Activated CD8-positive, alpha-beta memory T cell treated with anti-CD3 and anti-CD28 coated beads, Interleukin-2, amount 10 ng/mL, durations not matched to agents 7 days and 5 days (primary cell): Measurements from ENCODE around the gene PDK2. TPM values are rescaled to one million over a fixed set of nuclear protein-coding genes. Genes with fewer than 3 reads are reported as not detected.

ENCODE experiments used
- ATAC-seq: fragments of 150-1000 bp; cut with Tn5 transposase; one replicate; pipeline ENCODE4 v1.10.0; 2021; ENCODE audit warnings: moderate library complexity
- CTCF ChIA-PET: fragments of 350-600 bp; sonication (Branson Sonifier 250); formaldehyde crosslinking; loops from one replicate; lab custom pipeline; 2021; ENCODE audit warnings: antibody characterized with exemption; lab: Charles Lee
- DNase-seq: peaks from one replicate; pipeline ENCODE4 v3.0.0-alpha.2; 2020
- H3K27ac Mint-ChIP-seq: one replicate; pipeline ENCODE4 v1.8.0; 2021; ENCODE audit warnings: mild to moderate bottlenecking, mixed read lengths
- H3K27me3 Mint-ChIP-seq: one replicate; pipeline ENCODE4 v1.8.0; 2021; ENCODE audit warnings: mixed read lengths
- H3K36me3 Mint-ChIP-seq: one replicate; pipeline ENCODE4 v1.8.0; 2021; ENCODE audit warnings: mild to moderate bottlenecking, mixed read lengths
- H3K4me1 Mint-ChIP-seq: one replicate; pipeline ENCODE4 v1.8.0; 2021; ENCODE audit warnings: mixed read lengths
- H3K4me3 Mint-ChIP-seq: one replicate; pipeline ENCODE4 v1.8.0; 2021; ENCODE audit warnings: mild to moderate bottlenecking, moderate library complexity, mixed read lengths
- H3K9me3 Mint-ChIP-seq: one replicate; pipeline ENCODE4 v1.8.0; 2022; ENCODE audit warnings: low read depth, mixed read lengths
- total RNA-seq, 2 experiments: library from RNA; stranded (reverse); gene quantifications; one replicate each; pipeline ENCODE4 v1.2.3, GENCODE V29; 2021

The PDK2 gene
- 10 to 100 TPM; 13.6 to 20.9 TPM for total RNA-seq

DNA sequence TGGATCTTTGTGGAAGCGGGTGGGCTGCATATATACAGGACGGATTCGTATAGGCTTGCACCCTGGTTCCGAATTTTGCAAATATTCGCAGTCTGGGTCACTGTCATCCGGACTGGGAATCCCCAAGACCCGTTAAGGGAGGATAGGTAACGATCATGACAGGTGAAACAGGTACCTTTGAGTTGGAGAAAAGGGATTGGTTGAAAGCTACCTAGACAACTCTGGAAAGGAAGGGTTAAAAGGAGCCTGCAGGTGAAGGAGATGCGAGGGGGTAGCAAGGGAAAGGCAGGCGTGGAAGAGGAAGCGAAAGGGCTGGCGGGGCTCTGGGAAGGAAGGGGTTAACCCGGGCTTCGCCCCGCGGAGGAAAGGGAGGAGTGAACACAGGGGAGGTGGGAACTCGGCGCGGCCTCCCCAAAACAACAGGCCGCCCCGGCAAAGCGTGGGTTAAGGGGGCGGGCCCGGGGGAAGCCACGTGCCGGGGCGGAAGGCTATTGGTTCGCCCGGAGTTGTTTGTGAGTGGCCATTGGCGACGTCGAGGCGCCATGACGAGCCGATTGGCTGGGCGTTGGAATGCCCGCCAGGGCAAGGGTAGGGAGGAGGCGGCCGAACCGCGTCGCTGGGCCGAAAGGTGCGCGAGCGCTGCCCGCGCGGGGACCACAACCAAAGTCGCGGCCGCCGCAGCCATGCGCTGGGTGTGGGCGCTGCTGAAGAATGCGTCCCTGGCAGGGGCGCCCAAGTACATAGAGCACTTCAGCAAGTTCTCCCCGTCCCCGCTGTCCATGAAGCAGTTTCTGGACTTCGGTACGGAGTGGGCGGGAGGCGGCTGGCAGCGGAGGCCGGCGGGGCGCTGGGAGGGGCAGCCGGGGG, at the start of gene PDK2:
TSS of gene PDK2 (plus strand) at position 599 of the 867 bp plus-strand sequence. CDS start at position 684, 85 bp downstream.
- peak within 1 kb of the TSS; percentile 96 for H3K4me3 Mint-ChIP-seq
- peak within 1 kb of the TSS; percentile 91 for H3K27ac Mint-ChIP-seq
- DNase-seq = peak; percentile 98
- H3K9me3 Mint-ChIP-seq = no peaks in the 10 kb centered on the region
- peak; percentile 96 for ATAC-seq
- H3K27me3 Mint-ChIP-seq = no peaks in the 10 kb centered on the region
- CTCF ChIA-PET = interaction anchor here (0.7 to 6.7 kb wide), 59 partner anchors 7 to 538 kb away, joined by 3 to 58 read pairs (median 5); partner anchors contain the start of genes ITGA3, PPP1R9B, SAMD14 and SGCA
- H3K4me1 Mint-ChIP-seq = peaks cover 24% of the 10 kb centered on the region
- H3K36me3 Mint-ChIP-seq = no peaks in the 10 kb centered on the region

DNA sequence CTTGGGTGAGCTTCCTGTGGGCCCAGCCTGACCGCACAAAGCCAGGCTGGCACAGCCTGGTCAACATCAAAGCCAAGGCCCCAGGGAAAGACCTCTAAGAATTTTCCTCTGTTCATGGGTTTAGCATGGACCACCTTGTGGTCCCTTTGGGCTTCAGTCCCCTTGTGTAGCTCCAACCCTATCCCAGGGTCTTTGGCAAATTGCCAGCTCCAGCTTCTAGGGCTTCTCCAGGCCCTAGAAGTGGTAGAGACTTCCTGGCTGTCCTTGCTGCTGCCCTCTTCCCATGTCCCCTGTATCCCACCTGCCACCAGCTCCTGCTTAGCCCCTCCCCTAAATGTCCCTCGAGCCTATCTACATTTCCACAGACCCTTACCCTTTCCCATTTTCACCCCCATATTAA, 49.0 kb upstream of the PDK2 start:
- Mint-ChIP-seq H3K27ac (no peak overlapping the region), H3K27me3 (peaks cover 15% of the 10 kb centered on the region), H3K36me3 (no peaks in the 10 kb centered on the region), H3K4me3 (no peak overlapping the region), H3K9me3 (no peaks in the 10 kb centered on the region), H3K4me1 (peaks cover 22% of the 10 kb centered on the region)
- CTCF ChIA-PET = interaction anchor here (0.7 to 1.2 kb wide), 4 partner anchors 9 to 49 kb away, joined by 3 to 6 read pairs (median 3); partner anchors contain the start of genes ITGA3 and PDK2
- DNase-seq (no peak), ATAC-seq (no peak)

DNA sequence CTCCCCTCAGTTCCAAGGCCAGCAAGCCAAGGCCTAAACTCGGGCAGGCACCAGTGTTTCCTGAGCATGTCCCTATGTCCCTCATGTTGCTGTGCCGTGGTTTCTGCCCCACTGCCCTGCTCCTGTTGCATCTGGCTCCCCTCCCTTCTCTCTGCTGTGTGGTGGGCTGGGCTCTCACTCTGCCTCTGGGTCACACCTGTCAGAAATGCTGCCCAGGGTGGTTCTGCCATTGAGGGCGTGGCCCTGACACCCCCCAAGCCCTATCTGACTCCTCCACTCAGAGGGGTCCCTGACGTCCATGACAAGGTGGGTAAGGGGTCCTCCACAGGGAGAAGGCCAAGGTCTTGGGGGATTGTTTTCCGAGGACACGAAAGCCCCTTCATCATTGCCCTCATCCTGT, 48.5 kb upstream of the PDK2 start:
- Mint-ChIP-seq H3K27ac (no peak overlapping the region), H3K36me3 (no peaks in the 10 kb centered on the region), H3K27me3 (peaks cover 13% of the 10 kb centered on the region), H3K4me1 (peaks cover 27% of the 10 kb centered on the region), H3K4me3 (no peak overlapping the region), H3K9me3 (no peaks in the 10 kb centered on the region)
- ATAC-seq (no peak), DNase-seq (no peak)
- CTCF ChIA-PET = interaction anchor here (0.7 to 1.4 kb wide), 5 partner anchors 9 to 48 kb away, joined by 3 to 6 read pairs (median 3); partner anchors contain the start of genes ITGA3 and PDK2

DNA sequence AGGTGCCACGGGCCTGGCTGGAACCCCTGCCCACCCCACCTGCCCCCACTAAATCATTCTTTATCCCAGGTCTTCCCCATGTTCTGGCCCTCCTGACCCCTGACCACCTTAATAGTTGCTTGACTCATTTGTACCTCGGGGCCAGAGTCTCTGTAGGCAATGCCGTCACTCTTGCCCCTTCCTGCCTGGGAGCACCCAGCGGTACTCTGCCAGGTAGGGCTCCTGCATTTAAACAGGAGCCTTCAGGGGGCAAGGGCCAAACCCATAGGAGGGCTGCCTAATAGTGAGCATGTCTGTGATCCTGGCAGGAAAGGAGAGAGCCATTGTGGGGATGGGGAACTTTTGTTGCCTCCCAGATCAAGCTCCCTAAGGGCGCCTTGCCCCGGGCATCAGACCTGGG, 48.1 kb upstream of the PDK2 start:
- no peak overlapping the region for H3K4me3 Mint-ChIP-seq
- DNase-seq (no peak), ATAC-seq (no peak)
- no peak overlapping the region for H3K27ac Mint-ChIP-seq
- H3K27me3 Mint-ChIP-seq = peaks cover 9% of the 10 kb centered on the region
- CTCF ChIA-PET = interaction anchor here (1.0 to 1.4 kb wide), 3 partner anchors 10 to 49 kb away, joined by 3 to 7 read pairs (median 6); partner anchors contain the start of gene ITGA3
- no peaks in the 10 kb centered on the region for H3K9me3 Mint-ChIP-seq
- H3K36me3 Mint-ChIP-seq = no peaks in the 10 kb centered on the region
- peaks cover 31% of the 10 kb centered on the region for H3K4me1 Mint-ChIP-seq

DNA sequence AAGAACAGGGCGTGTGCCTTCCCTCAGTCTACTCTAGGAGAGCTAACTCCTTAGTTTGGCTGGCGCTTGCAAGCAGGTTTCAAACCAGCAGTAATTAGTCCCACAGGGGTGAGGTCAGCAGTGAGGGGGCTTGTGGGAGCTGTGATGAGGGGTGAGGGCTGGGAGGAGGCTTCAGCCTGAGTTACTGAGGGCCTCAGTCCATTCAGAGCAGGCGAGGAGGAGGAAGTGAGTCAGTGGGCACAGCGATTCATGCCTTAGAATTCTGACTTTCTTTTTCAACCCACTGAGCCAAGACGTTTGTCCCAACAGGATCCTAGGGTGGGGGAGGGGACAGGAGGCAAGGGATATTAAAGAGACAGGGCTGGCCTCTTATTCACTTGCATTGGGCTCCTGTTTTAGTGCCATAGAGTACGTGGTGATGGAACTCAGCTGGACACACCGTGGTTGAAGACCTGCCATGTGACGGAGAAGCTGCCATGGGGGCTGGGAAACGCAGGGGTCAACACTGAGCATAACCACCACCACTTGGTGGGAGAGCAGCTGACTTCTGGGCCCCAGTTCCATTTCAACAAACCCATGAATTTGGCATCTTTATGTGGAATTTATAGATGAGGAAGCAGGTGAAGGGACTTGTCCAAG, 47.5 kb upstream of the PDK2 start:
- Mint-ChIP-seq H3K36me3 (no peaks in the 10 kb centered on the region), H3K4me1 (peaks cover 35% of the 10 kb centered on the region), H3K4me3 (no peak overlapping the region), H3K27me3 (peaks cover 6% of the 10 kb centered on the region), H3K27ac (no peak overlapping the region), H3K9me3 (no peaks in the 10 kb centered on the region)
- DNase-seq (no peak), ATAC-seq (no peak)
- CTCF ChIA-PET = interaction anchor here (0.7 to 1.5 kb wide), 6 partner anchors 9 to 50 kb away, joined by 3 to 7 read pairs (median 4); partner anchors contain the start of gene ITGA3

DNA sequence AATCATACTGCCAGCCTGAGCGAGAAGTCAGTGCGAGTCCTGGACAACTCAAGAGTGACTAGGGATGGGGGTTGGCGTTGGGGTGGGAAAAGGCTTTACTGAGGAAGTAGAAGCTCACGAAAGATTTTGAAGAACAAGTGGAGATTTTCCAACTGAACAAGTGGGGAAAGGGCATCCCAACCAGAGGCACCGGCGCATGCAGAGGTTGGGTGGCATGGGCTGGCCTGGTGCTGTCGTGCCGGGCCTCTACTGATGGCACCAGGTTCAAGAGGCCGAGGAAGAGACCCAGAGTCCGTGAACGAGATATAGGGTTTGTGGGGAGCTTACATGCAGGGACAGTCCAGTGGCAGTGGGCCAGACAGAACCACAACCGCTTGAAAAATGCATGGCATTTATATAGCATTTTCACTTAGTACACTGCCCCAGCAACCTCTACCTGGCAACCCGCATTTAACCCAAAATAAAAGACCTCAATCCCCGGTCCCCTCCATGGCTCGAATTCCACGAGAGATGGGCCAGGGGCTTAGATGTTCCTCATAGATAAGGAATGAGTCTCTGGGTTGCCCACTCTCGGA, 46.9 kb upstream of the PDK2 start:
- no peaks in the 10 kb centered on the region for H3K9me3 Mint-ChIP-seq
- no peak overlapping the region for H3K4me3 Mint-ChIP-seq
- CTCF ChIA-PET = interaction anchor here (0.7 to 1.5 kb wide), 7 partner anchors 8 to 50 kb away, joined by 3 to 7 read pairs (median 3); partner anchors contain the start of gene ITGA3
- ATAC-seq (no peak), DNase-seq (no peak)
- H3K27ac Mint-ChIP-seq = no peak overlapping the region
- H3K27me3 Mint-ChIP-seq = peaks cover 3% of the 10 kb centered on the region
- no peaks in the 10 kb centered on the region for H3K36me3 Mint-ChIP-seq
- H3K4me1 Mint-ChIP-seq = peaks cover 38% of the 10 kb centered on the region

DNA sequence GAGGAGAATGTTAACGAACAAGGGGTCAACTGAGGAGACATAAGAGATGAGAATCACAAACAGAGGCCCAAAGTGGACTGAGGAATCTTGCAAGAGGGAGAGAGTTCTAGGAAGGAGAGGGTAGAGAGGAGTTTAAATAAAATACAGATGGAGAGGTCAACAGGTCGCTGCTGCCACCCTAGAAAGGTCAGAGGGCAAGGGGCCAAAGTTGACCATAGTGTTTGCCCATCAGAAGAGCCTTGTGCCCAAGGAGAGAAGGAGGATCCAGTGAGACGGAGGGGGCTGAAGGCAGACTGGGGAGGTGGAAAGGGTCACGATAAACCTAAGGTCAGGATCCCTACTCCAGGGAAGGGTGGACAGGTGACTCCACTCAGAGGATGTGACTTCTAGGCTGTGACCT, 46.2 kb upstream of the PDK2 start:
- Mint-ChIP-seq H3K4me1 (peaks cover 38% of the 10 kb centered on the region), H3K27ac (no peak overlapping the region), H3K36me3 (no peaks in the 10 kb centered on the region), H3K9me3 (no peaks in the 10 kb centered on the region), H3K4me3 (no peak overlapping the region), H3K27me3 (peaks cover 3% of the 10 kb centered on the region)
- CTCF ChIA-PET = interaction anchor here (1.0 kb wide), 1 partner anchor 20 kb away, joined by 3 read pairs; no protein-coding TSS in a partner anchor
- ATAC-seq (no peak), DNase-seq (no peak)

DNA sequence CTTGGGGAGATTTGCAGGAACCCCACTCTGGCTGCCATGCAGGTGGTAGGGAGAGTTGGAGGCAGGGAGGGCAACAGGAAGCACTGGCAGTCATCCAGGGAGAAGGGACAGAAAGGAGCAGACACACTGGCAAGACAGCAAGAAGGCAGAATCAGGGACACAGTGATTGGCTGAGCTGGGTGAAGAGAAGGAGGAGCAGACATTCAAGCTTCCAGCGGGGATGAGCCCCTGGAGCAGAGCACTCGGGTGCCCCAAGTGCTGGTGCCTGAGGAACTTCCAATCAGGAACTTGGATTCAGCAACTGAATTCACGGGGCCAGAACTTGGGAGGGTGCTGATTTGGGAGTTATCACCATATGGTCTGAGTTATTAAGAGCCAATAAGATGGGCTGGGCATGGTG, 45.5 kb upstream of the PDK2 start:
- DNase-seq (no peak), ATAC-seq (no peak)
- peaks cover 38% of the 10 kb centered on the region for H3K4me1 Mint-ChIP-seq
- no peak overlapping the region for H3K4me3 Mint-ChIP-seq
- H3K36me3 Mint-ChIP-seq = no peaks in the 10 kb centered on the region
- H3K27me3 Mint-ChIP-seq = peaks cover 3% of the 10 kb centered on the region
- H3K27ac Mint-ChIP-seq = no peak overlapping the region
- H3K9me3 Mint-ChIP-seq = no peaks in the 10 kb centered on the region
- CTCF ChIA-PET = no interaction called here

DNA sequence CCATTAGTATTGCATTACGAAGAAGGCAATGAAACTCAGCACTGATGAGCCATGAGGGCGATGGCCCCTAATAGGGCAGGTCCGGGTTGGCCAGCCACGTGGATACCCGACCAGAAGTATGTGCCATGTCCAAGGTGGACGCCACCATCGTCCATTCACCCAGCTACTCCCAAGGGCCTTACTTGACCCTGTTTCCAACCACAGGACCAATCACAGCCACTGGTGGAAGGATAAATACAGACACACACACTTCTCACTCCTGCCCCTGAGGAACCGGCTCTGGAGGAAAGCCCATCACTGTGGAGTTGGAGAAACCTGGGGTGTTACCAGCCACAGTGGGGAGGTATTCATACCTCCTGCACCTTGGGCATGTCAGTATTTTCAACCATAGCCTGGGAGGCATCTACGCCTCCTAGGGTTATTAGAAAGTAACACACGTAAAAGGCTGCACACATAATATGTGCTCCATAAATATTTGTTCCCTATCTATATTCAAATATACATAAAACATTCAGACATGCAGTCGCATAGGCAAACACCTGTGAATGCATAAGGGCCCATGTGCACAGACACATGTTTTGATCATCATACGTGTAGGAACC, 44.6 kb upstream of the PDK2 start:
- Mint-ChIP-seq H3K4me3 (no peak overlapping the region), H3K4me1 (peaks cover 43% of the 10 kb centered on the region), H3K27ac (peak overlapping the region; percentile 82), H3K9me3 (no peaks in the 10 kb centered on the region), H3K27me3 (peaks cover 7% of the 10 kb centered on the region), H3K36me3 (no peaks in the 10 kb centered on the region)
- CTCF ChIA-PET = no interaction called here
- ATAC-seq = no peak
- DNase-seq = no peak

DNA sequence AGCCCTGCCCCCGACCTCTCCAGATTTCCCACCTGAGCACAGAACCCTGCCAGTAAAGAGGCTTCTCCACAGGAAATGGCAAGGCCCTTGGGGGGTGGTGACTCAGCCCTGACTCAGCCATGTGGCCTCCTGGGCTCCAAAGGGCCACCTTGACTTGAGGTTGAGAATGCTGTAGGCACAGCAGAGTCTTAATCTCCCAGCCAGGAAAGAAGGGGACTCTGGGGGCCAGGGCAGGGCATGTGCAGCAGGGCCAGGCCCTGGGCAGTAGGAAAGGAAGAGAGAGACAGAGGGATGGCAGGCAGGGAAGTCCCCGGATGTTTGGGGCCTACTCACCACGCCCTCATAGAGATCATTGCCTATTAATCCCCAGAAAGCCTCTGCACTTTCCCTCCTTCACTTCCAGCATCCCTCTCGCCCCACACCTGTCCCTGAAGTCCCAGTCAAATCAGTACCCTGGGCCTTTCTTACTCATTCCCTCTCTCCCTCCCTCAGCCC, 44.0 kb upstream of the PDK2 start:
- peak; percentile 77 for ATAC-seq

DNA sequence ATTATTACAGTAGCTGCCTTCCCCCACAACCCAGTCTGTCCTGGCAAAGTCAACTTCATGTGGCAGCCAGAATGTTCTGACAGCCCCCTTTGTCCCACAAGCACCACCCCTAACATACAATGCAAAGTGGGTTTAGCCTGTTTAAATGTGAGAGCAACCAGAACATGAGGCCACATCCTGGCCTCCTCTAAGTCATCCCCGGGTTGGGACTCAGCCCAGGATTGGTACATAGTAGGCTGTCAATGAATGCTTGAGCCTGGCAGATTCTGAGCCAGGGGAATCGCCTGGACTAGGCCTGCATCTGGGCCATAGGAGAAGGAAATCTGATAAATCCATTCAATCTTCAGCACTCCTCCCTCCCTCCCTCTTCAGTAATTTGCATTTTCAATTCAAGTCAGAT, 43.5 kb upstream of the PDK2 start:
- DNase-seq (no peak), ATAC-seq (no peak)
- Mint-ChIP-seq H3K36me3 (no peaks in the 10 kb centered on the region), H3K4me1 (peaks cover 43% of the 10 kb centered on the region), H3K4me3 (no peak overlapping the region), H3K27ac (peak overlapping the region; percentile 82), H3K9me3 (no peaks in the 10 kb centered on the region), H3K27me3 (peaks cover 7% of the 10 kb centered on the region)
- CTCF ChIA-PET = interaction anchor here (0.9 to 7.3 kb wide), 4 partner anchors 22 to 53 kb away, joined by 3 to 65 read pairs (median 4); partner anchors contain the start of gene PDK2

More for the DNA sequence above, 44.0 kb upstream of the PDK2 start:
- no peaks in the 10 kb centered on the region for H3K9me3 Mint-ChIP-seq
- DNase-seq = peak; percentile 85
- CTCF ChIA-PET = interaction anchor here (0.9 to 7.3 kb wide), 3 partner anchors 23 to 43 kb away, joined by 3 to 65 read pairs (median 5); partner anchors contain the start of gene PDK2
- no peak overlapping the region for H3K4me3 Mint-ChIP-seq
- H3K27ac Mint-ChIP-seq = peak overlapping the region; percentile 82
- peaks cover 7% of the 10 kb centered on the region for H3K27me3 Mint-ChIP-seq
- no peaks in the 10 kb centered on the region for H3K36me3 Mint-ChIP-seq
- peaks cover 43% of the 10 kb centered on the region for H3K4me1 Mint-ChIP-seq

DNA sequence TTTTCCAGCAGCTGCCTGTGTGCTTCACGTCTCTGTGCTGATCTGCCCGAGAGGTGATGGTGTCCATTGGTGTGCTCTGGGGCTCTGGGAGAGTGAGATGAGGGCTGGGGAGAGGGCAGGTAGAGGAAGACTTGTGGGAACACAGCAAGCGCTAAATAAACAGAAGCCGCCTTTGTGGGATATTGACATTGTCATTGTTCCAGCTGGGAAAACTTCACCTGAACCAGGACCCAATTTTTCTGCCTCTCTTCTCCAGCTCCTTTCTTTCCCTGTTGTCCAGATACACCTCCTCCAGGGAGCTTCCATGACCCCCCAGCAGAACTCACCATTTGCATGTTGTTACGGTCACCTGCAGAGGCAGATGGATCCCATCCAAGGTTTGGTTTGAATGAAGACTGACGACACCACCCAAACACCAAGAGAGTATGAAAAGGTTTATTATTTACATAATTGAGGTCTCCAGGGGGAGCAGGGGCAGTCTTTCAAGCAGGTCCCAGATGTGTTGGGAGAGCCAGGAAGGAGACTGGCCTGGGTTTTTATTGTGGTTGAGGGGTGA, 42.8 kb upstream of the PDK2 start:
- Mint-ChIP-seq H3K36me3 (no peaks in the 10 kb centered on the region), H3K9me3 (no peaks in the 10 kb centered on the region), H3K4me1 (peaks cover 48% of the 10 kb centered on the region), H3K27ac (no peak overlapping the region), H3K27me3 (peaks cover 7% of the 10 kb centered on the region), H3K4me3 (no peak overlapping the region)
- ATAC-seq = no peak
- no peak for DNase-seq
- CTCF ChIA-PET = interaction anchor here (0.8 to 7.3 kb wide), 6 partner anchors 9 to 54 kb away, joined by 3 to 65 read pairs (median 4); partner anchors contain the start of gene PDK2
